Stimulated activated naive CD8-positive, alpha-beta T cell treated with anti-CD3 and anti-CD28 coated beads, Interleukin-15, Interleukin-2, amounts not matched to agents 100 ng/mL and 50 ng/mL, for 24 hours (primary cell): Measurements from ENCODE around the gene RBMY1B.
"Not testable (repeated sequence)": the region's sequence is repeated elsewhere in the genome, so short reads cannot be mapped to it uniquely, and the experiment has no call there.

Experiments used
- H3K27ac Mint-ChIP-seq: one replicate; pipeline ENCODE4 v1.8.0; 2021; ENCODE audit warnings: mild to moderate bottlenecking, mixed read lengths
- H3K27me3 Mint-ChIP-seq: one replicate; pipeline ENCODE4 v1.8.0; 2021; ENCODE audit warnings: mixed read lengths
- H3K36me3 Mint-ChIP-seq: one replicate; pipeline ENCODE4 v1.8.0; 2021; ENCODE audit warnings: low read depth, mixed read lengths
- H3K4me1 Mint-ChIP-seq: one replicate; pipeline ENCODE4 v1.8.0; 2021; ENCODE audit warnings: low read depth, mixed read lengths
- H3K4me3 Mint-ChIP-seq: one replicate; pipeline ENCODE4 v1.8.0; 2021; ENCODE audit warnings: mild to moderate bottlenecking, mixed read lengths
- H3K9me3 Mint-ChIP-seq: one replicate; pipeline ENCODE4 v1.8.0; 2021; ENCODE audit warnings: mixed read lengths

The RBMY1B gene

GRCh38 chrY:21511038-21511437, at the start of gene RBMY1B:
Gene RBMY1B, plus strand, starts transcription at chrY:21511338. Its CDS starts 2,013 bp downstream, at chrY:21513351.
- H3K36me3 Mint-ChIP-seq, H3K27ac Mint-ChIP-seq, H3K9me3 Mint-ChIP-seq, H3K4me3 Mint-ChIP-seq, H3K4me1 Mint-ChIP-seq, H3K27me3 Mint-ChIP-seq: not testable (repeated sequence)

DNA sequence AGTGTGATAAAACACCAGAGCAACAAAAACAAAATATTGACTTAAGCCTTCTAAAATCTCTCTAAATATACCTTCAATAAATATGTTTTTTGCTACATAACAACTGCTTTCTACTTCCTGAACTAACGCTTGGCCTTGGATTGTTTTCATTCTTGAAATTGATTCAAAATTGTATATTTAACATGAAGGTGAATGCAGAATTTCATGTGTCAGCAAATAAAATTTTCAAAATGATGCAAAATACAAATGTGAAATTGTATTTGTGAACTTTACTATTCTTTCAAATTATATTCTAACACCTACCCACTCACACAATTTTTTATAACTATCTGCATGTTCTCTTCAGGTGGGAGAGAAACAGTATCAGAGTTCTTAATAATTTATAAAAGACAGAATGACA, 48.2 kb upstream of the RBMY1B start:
- not testable (repeated sequence) for H3K9me3 Mint-ChIP-seq, H3K27me3 Mint-ChIP-seq

GRCh38 chrY:21482967-21483366, 28.2 kb upstream of the RBMY1B start:
- Mint-ChIP-seq H3K27ac (no peak overlapping the region), H3K4me3 (no peak overlapping the region), H3K9me3 (no peaks in the 10 kb centered on the region), H3K36me3 (no peaks in the 10 kb centered on the region), H3K27me3 (no peaks in the 10 kb centered on the region), H3K4me1 (no peaks in the 10 kb centered on the region)

More for the DNA sequence above, 48.2 kb upstream of the RBMY1B start:
- not testable (repeated sequence) for H3K4me1 Mint-ChIP-seq, H3K4me3 Mint-ChIP-seq, H3K27ac Mint-ChIP-seq, H3K36me3 Mint-ChIP-seq

DNA sequence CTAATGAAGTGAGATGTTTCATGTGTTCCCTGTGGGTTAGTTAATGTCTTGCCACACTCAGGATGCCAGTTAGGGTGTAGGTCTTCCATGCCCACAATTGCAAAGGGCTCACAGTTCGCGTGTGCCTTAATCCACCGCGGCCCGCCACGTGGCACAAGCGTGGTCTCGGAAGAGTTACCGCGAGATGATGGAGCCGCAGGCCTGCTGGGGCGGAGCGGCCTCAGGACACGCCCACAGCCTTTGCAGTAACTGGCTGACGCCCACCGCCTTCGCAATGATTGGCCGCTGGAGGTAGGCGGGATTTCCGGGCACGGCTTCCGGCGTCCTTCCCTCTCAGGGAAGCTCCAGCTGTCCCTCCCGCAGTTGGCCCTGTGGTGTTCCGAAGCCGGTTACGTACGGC, 23.4 kb downstream of the RBMY1B start, which contains the start of gene RBMY1A1:
Gene RBMY1A1, plus strand, starts transcription at position 301 of the 400 bp plus-strand sequence. CDS start 2,013 bp downstream, outside the sequence.
- not testable (repeated sequence) for H3K4me1 Mint-ChIP-seq, H3K36me3 Mint-ChIP-seq, H3K27me3 Mint-ChIP-seq, H3K4me3 Mint-ChIP-seq, H3K9me3 Mint-ChIP-seq, H3K27ac Mint-ChIP-seq

GRCh38 chrY:21559316-21559984, 48.3 kb downstream of the RBMY1B start:
- H3K9me3 Mint-ChIP-seq, H3K27ac Mint-ChIP-seq, H3K4me3 Mint-ChIP-seq, H3K36me3 Mint-ChIP-seq, H3K4me1 Mint-ChIP-seq, H3K27me3 Mint-ChIP-seq: not testable (repeated sequence)
